Lower lobe of right lung (tissue), 2 donors: ENCODE data around the gene KRT4. TPM values are rescaled to one million over a fixed set of nuclear protein-coding genes. Genes with fewer than 3 reads are reported as not detected.

Experiments used
- ATAC-seq, 2 donors: fragments of 200-7000 bp; cut with Tn5 transposase; one replicate each; pipeline ENCODE4 v1.9.1; 2020 to 2022; ENCODE audit warnings: mild to moderate bottlenecking in 2 of 2, moderate library complexity in 2 of 2
- DNase-seq: peaks from one replicate; pipeline ENCODE4 v3.0.0-alpha.2; 2020
- H3K27ac ChIP-seq: fragments of 200-600 bp; one replicate; pipeline ENCODE4 v1.8.0; 2022
- H3K27me3 ChIP-seq: fragments of 200-600 bp; one replicate; pipeline ENCODE4 v1.8.0; 2022; ENCODE audit warnings: low read depth
- H3K36me3 ChIP-seq: fragments of 200-600 bp; one replicate; pipeline ENCODE4 v1.8.0; 2022; ENCODE audit warnings: mild to moderate bottlenecking
- H3K4me1 ChIP-seq: fragments of 200-600 bp; one replicate; pipeline ENCODE4 v1.8.0; 2022
- H3K4me3 ChIP-seq: fragments of 200-600 bp; one replicate; pipeline ENCODE4 v1.8.0; 2022; ENCODE audit warnings: mild to moderate bottlenecking
- H3K9me3 ChIP-seq: fragments of 200-600 bp; one replicate; pipeline ENCODE4 v1.8.0; 2022
- intact Hi-C: fragments of 100-400 bp; cut with DNase I; formaldehyde crosslinking; loops from one replicate; pipeline ENCODE4 v1.11.0; 2022
- total RNA-seq: library from RNA; stranded (reverse); fragmentation: NEBNext Ultra II Directional; extraction: Animal tissue kit (Norgen Biotek cat#: 25700); gene quantifications from one replicate; pipeline ENCODE4 v1.2.1, GENCODE V29; 2021
- TF ChIP-seq, protein P1 (sequence below): fragments of 200-600 bp; IDR thresholded peaks from one replicate; pipeline ENCODE4 v1.8.0; 2022; ENCODE audit warnings: antibody characterized with exemption, mild to moderate bottlenecking
- donor health status: DM: no; HTN: yes; CAD: no; lungs with severe emphysema.

KRT4 gene
- total RNA-seq, 1 donor from 2014 or later = 6.4 TPM

DNA sequence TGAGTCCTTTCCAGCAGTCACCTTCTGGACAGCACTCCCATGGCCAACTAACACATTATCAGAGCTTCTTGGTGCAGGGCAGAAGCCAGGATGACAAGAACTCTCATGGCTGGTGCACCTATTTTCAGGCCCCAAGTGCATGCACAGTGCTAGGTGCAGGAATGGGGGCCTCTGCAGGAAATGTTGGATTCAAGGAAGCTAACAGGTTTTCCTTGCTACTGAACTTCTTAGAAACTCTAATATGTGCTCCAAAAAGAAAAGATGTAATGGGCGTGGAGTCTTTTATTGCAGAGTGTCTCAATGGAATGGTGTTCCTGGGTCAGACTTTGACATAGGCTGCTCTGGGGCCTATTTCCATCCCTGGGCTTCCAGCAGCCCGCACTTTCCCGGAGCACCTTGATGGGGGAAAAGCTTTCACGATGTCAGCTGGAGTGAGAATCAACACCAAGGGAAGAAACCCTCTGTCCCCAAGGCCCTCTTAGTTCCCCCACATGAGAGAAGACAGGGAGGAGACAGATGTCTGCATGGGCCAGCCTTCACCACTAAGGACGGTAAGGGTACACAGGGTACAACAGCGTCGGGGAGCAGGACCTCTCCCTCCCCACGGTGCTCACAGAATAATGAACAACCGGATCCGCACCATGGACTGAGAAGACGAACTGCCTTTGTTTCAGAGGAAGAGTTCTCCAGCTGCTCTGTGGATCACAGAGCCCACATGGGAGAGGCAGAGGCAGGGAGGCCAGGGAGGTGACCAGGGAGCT lies 24.9 kb downstream of the KRT4 start:
- no peaks in the 10 kb centered on the region for H3K36me3 ChIP-seq
- no peak overlapping the region for H3K27ac ChIP-seq
- TF ChIP-seq, protein P1, sequence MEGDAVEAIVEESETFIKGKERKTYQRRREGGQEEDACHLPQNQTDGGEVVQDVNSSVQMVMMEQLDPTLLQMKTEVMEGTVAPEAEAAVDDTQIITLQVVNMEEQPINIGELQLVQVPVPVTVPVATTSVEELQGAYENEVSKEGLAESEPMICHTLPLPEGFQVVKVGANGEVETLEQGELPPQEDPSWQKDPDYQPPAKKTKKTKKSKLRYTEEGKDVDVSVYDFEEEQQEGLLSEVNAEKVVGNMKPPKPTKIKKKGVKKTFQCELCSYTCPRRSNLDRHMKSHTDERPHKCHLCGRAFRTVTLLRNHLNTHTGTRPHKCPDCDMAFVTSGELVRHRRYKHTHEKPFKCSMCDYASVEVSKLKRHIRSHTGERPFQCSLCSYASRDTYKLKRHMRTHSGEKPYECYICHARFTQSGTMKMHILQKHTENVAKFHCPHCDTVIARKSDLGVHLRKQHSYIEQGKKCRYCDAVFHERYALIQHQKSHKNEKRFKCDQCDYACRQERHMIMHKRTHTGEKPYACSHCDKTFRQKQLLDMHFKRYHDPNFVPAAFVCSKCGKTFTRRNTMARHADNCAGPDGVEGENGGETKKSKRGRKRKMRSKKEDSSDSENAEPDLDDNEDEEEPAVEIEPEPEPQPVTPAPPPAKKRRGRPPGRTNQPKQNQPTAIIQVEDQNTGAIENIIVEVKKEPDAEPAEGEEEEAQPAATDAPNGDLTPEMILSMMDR = no peak
- intact Hi-C loops = no loop called here
- H3K27me3 ChIP-seq = peaks cover 69% of the 10 kb centered on the region
- no peaks in the 10 kb centered on the region for H3K4me1 ChIP-seq
- no peak overlapping the region for H3K4me3 ChIP-seq
- H3K9me3 ChIP-seq = no peaks in the 10 kb centered on the region
- DNase-seq = no peak
- no peak for ATAC-seq

- H3K4me3 ChIP-seq = no peak overlapping the region
- DNase-seq = no peak
- no peaks in the 10 kb centered on the region for H3K36me3 ChIP-seq
- no peak overlapping the region for H3K27ac ChIP-seq
- intact Hi-C loops = no loop called here
- H3K27me3 ChIP-seq = peaks cover 72% of the 10 kb centered on the region
- no peaks in the 10 kb centered on the region for H3K4me1 ChIP-seq
- no peaks in the 10 kb centered on the region for H3K9me3 ChIP-seq
- no peak for ATAC-seq
- TF ChIP-seq, protein P1 = no peak
Measured at GRCh38 chr12:52788192-52788875, 25.6 kb downstream of the KRT4 start.

DNA sequence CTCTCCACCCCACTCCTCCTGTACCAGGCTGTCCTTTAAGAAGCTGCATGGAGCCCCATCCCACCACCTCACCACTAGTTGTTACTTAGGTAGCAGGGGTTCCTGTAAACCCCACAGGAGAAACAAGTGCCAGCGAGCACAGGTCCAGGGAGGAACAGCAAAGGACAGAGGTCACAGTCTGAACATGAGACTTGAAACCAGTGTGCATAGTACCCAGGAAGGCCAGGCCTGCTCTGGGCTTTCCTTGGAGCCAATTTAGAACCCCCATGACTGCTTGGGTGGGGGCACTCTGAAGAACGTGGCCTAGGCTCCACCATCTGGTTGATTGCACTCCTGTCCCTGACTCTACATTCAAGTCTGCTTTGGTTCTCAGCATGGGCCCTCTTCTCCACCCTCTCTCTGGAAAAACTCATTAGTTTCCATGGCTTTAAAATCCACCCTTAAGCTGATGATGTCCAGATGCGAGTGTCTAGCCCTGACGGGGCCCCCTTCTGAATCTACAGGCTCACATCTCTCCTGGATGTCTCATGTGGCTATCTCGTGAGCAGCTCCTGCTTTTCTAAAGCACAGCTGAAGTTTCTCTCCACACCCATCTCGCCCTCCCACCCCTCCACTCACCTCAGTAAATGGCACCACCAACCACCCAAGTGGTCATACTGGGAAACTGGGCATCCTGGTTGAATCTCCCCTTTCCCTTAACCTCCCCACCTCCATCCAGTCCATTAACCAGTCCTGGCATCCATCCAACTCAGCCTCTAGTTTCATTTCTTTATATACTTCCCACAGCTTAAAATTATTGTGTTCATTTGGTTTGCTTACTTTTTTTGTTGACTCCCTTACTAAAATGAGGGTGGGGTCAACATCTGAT lies 26.4 kb downstream of the KRT4 start:
- ATAC-seq (no peak), DNase-seq (no peak)
- Histone ChIP-seq H3K36me3 (no peaks in the 10 kb centered on the region), H3K9me3 (no peaks in the 10 kb centered on the region), H3K27ac (no peak overlapping the region), H3K27me3 (peaks cover 67% of the 10 kb centered on the region), H3K4me1 (no peaks in the 10 kb centered on the region), H3K4me3 (no peak overlapping the region)
- intact Hi-C loops = no loop called here
- TF ChIP-seq, protein P1 = no peak

DNA sequence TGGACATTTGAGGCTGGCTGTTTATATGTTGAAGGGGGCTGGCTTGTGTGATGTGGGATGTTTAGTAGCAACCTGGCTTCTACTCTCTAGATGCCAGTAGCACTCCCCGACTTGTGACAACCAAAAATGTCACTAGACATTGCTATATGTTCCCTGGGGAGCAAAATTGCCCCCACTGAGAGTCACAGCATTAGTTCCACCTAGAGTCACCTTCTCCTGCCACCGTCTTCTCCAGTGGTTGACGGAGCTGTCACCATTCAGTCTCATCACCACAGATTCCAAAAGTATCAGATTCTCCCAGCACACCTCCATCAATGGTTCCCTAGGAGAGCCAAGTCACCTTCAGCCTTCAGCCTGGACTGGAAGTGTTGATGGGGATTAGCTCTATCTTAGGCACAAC lies 29.0 kb downstream of the KRT4 start:
- DNase-seq = no peak

More for the DNA sequence above, 29.0 kb downstream of the KRT4 start:
- Histone ChIP-seq H3K4me1 (no peaks in the 10 kb centered on the region), H3K36me3 (no peaks in the 10 kb centered on the region), H3K27ac (no peak overlapping the region), H3K9me3 (no peaks in the 10 kb centered on the region), H3K27me3 (peaks cover 52% of the 10 kb centered on the region), H3K4me3 (no peak overlapping the region)
- intact Hi-C loops = no loop called here
- no peak for ATAC-seq
- TF ChIP-seq, protein P1 = no peak
